Spleen (tissue), 7 donors: Measurements from ENCODE around the gene COX4I2.

Experiments
- CTCF ChIP-seq, 11 experiments: fragments of 200-600 bp in 7 of 11; fragments of 450-650 bp in 4 of 11; sonication (generic) in 4 of 11; IDR thresholded peaks in 8 of 11; conservative IDR thresholded peaks in 3 of 11; 1 replicate in 7 of 11; 2 replicates in 4 of 11; pipeline versions ENCODE4 v1.4.0 to v1.8.0; 2016 to 2021; ENCODE audit warnings: antibody characterized with exemption in 11 of 11, inconsistent platforms in 4 of 11, mild to moderate bottlenecking in 1 of 11
- POLR2AphosphoS5 ChIP-seq, 3 donors: sonication (generic); formaldehyde crosslinking; IDR thresholded peaks; one replicate each; pipeline ENCODE4 v1.5.1; 2017; ENCODE audit warnings: antibody characterized with exemption in 3 of 3
- donor health status: DM: no; HTN: no; CAD: no; lungs with moderate emphysema.
- donor health status: DM: no; HTN: no; CAD: no.
- donor health status: DM: no; HTN: no; CAD: no.

DNA sequence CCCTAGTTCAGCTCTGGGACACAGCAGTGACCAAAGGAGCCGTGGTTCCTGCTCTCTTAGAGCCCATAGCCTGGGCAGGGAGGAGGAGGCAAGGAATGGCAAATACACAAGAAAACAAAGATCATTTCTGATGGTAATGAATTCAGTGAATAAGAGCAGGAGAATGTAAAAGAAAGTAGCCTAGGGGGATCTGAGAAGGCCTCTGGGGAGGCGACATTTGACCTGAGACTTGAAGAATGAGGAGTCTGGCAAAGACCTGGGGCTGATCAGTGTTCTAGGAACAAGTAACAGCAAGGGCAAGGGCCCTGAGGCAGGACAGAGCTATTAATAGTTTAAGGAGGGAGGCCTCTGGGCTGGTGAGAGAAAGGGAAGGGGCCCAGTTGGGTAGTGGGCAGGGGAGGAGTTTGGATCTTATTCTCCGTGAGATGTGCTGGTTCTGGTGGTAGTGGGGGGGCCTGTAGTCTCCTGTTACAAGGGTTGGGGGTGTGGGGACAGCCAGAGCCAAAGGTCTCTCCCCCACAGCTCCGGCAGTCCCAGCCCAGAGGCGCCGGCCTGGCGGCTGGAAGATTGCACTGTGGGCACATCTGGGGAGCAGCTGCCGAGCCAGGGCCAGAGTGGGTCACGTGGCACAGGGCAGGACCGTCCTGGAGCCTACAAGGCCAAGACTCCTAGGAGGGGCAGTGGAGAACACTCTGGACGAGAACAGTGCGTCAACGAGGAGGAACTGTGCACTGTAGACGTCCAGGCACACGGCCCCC lies 41.9 kb upstream of the COX4I2 start:
- TF ChIP-seq CTCF (IDR thresholded peaks at IDR 0.05 in 8 of 11, conservative IDR thresholded peaks at IDR 0.05 in 3 of 11): no peak
- peak; percentile 64 to 85 (median 83) for TF ChIP-seq POLR2AphosphoS5 (IDR thresholded peaks at IDR 0.05)
